ENCODE data around the gene LRATD1.

DNA sequence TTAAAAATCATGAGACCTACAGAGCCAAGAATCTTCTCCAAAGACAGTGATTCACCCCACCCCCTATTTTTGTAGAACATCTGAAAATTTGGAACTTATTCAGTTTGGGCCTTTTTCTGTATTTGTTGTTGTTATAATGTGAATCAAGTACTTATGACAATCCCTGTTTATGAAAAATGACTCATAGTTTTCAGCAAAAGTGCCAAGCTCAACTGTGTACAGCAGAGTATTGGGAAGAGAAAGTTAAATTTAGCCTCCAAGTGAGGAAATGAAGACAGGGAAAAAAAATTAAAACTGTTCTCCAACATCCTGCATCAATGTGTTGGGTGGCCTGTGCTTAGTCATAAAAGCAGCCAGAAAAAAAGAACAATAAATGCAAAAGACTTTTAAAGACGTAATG is 46.2 kb downstream of the LRATD1 start:
- TF ChIP-seq ZNF274 (IDR thresholded peaks at IDR 0.05; ENCODE audit: low read depth, low read length) (no peak), YY1 (IDR thresholded peaks at IDR 0.05; ENCODE audit: insufficient read depth, insufficient read length) (no peak), SUZ12 (IDR thresholded peaks at IDR 0.05; ENCODE audit: extremely low read depth, insufficient read depth, insufficient read length) (no peak)

Measured in NT2/D1 (cell line).